Measurements from ENCODE around the gene SPATA2L.
"Not testable (repeated sequence)": the region's sequence is repeated elsewhere in the genome, so short reads cannot be mapped to it uniquely, and the experiment has no call there.

SPATA2L gene

GRCh38 chr16:89670496-89671431 lies 30.7 kb downstream of the SPATA2L start:
- no peak for TF ChIP-seq CTCF (IDR thresholded peaks at IDR 0.05; ENCODE audit: low read depth, low read length)
- peak; percentile 39 to 48 for DNase-seq (ENCODE audit: low read depth in 2 of 2)
- H3K4me3 ChIP-seq (replicated peaks in 1 of 2; ENCODE audit: low read depth in 2 of 2, low read length in 2 of 2), result no peak overlapping the region

- no peak overlapping the region for H3K4me3 ChIP-seq (replicated peaks in 1 of 2; ENCODE audit: low read depth in 2 of 2, low read length in 2 of 2)
- DNase-seq (ENCODE audit: low read depth in 2 of 2), result no peak
- no peak for TF ChIP-seq CTCF (IDR thresholded peaks at IDR 0.05; ENCODE audit: low read depth, low read length)
These were observed 31.8 kb downstream of the SPATA2L start for GRCh38 chr16:89669755-89670154.

GRCh38 chr16:89668790-89669158 lies 32.7 kb downstream of the SPATA2L start:
- no peak for DNase-seq (ENCODE audit: low read depth in 2 of 2)
- TF ChIP-seq CTCF (IDR thresholded peaks at IDR 0.05; ENCODE audit: low read depth, low read length), result no peak
- H3K4me3 ChIP-seq (replicated peaks in 1 of 2; ENCODE audit: low read depth in 2 of 2, low read length in 2 of 2), result no peak overlapping the region

- no peak overlapping the region for H3K4me3 ChIP-seq (replicated peaks in 1 of 2; ENCODE audit: low read depth in 2 of 2, low read length in 2 of 2)
- TF ChIP-seq CTCF (IDR thresholded peaks at IDR 0.05; ENCODE audit: low read depth, low read length), result no peak
- no peak for DNase-seq (ENCODE audit: low read depth in 2 of 2)
These were observed 33.9 kb downstream of the SPATA2L start for GRCh38 chr16:89667633-89668032.

GRCh38 chr16:89667000-89667399 lies 34.5 kb downstream of the SPATA2L start:
- peak; percentile 60 for TF ChIP-seq CTCF (IDR thresholded peaks at IDR 0.05; ENCODE audit: low read depth, low read length)
- DNase-seq (ENCODE audit: low read depth in 2 of 2), result peak; percentile 61 to 64
- not testable (repeated sequence) for H3K4me3 ChIP-seq (replicated peaks in 1 of 2; ENCODE audit: low read depth in 2 of 2, low read length in 2 of 2)

GRCh38 chr16:89664238-89664637 lies 37.3 kb downstream of the SPATA2L start:
- DNase-seq (ENCODE audit: low read depth in 2 of 2); H3K4me3 ChIP-seq (replicated peaks in 1 of 2; ENCODE audit: low read depth in 2 of 2, low read length in 2 of 2): not testable (repeated sequence)

- H3K4me3 ChIP-seq (replicated peaks in 1 of 2; ENCODE audit: low read depth in 2 of 2, low read length in 2 of 2), result no peak overlapping the region
- DNase-seq (ENCODE audit: low read depth in 2 of 2), result no peak
- TF ChIP-seq CTCF (IDR thresholded peaks at IDR 0.05; ENCODE audit: low read depth, low read length), result no peak
These were observed 40.3 kb downstream of the SPATA2L start for GRCh38 chr16:89661215-89661614.

Measured in cardiac fibroblast (primary cell).